ENCODE data around the gene THRSP. TPM values are rescaled to one million over a fixed set of nuclear protein-coding genes. Genes with fewer than 3 reads are reported as not detected.

THRSP gene
- total RNA-seq, 1 experiment from 2014 or later: 0.72 TPM

- Histone ChIP-seq H2AFZ (no peak overlapping the region), H3K9me2 (ENCODE audit: insufficient read depth) (no peaks in the 10 kb centered on the region), H3K4me2 (no peak overlapping the region; the same call in 1 of the 2 replicates), H3K27me3 (ENCODE audit: insufficient read depth, low read depth) (no peaks in the 10 kb centered on the region), H3F3A (ENCODE audit: insufficient read depth, low read depth) (peaks cover 42% of the 10 kb centered on the region; the same call in 1 of the 2 replicates), H3K27ac (no peak overlapping the region), H3K79me2 (ENCODE audit: low read depth) (no peaks in the 10 kb centered on the region), H3K9me3 (ENCODE audit: insufficient read depth, low read depth) (no peaks in the 10 kb centered on the region), H3K4me1 (replicated peaks; ENCODE audit: insufficient read depth) (peaks cover 54% of the 10 kb centered on the region), H3K36me3 (ENCODE audit: low read depth) (no peaks in the 10 kb centered on the region), H4K20me1 (ENCODE audit: insufficient read depth) (no peaks in the 10 kb centered on the region), H3K4me3 (no peak overlapping the region)
- DNase-seq: no peak
- intact Hi-C loops (cut with micrococcal nuclease; ENCODE audit: unreplicated experiment): no loop called here
- BruUV-seq (replicated peaks): no TSS peak
- CTCF ChIA-PET: interaction anchor here (0.6 to 1.5 kb wide), 2 partner anchors 36 to 38 kb away, joined by 4 to 5 read pairs; no protein-coding TSS in a partner anchor
- no peak for TF ChIP-seq EZH2 (IDR thresholded peaks at IDR 0.05; ENCODE audit: low read depth)
- no peak for TF ChIP-seq CTCF (conservative IDR thresholded peaks at IDR 0.05)
- POLR2A ChIA-PET (ENCODE audit: unreplicated experiment): no interaction called here
These were observed 25.6 kb upstream of the THRSP start for GRCh38 chr11:78037825-78038620.

DNA sequence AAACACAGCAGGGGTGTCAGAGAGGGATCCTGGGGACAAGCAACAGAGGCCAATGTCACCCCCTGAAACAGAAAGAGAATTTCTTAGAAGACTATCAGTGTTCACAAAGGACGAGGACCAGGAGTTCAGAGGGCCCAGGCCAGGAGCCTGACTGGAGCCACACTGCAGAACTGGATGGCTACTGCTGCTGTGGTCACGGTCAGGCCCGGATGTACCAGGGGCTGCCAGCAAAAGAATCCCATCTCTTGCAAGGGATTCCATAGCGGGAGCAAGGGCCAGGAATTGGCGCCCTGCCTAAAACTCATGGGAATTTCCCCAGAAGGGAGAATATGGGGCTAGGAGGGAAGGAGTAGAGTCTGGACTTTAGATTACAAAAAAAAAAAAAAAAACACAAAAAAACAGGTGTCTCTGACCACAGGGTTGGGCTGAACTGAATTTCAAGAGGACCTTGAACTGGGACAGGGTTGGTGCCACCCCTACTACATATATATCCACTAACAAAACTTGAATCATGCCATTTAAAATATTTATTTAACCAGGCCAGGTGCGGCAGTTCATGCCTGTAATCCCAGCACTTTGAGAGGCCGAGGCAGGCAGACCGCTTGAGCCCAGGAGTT, 24.9 kb upstream of the THRSP start:
- TF ChIP-seq EZH2 (IDR thresholded peaks at IDR 0.05; ENCODE audit: low read depth) (no peak), CTCF (conservative IDR thresholded peaks at IDR 0.05) (no peak)
- intact Hi-C loops (cut with micrococcal nuclease; ENCODE audit: unreplicated experiment): no loop called here
- Histone ChIP-seq H3K4me2 (no peak overlapping the region), H3K9me3 (ENCODE audit: insufficient read depth, low read depth) (no peaks in the 10 kb centered on the region), H3K4me3 (no peak overlapping the region), H2AFZ (no peak overlapping the region), H3K9me2 (ENCODE audit: insufficient read depth) (no peaks in the 10 kb centered on the region), H3K27ac (peak overlapping the region; percentile 90), H3F3A (ENCODE audit: insufficient read depth, low read depth) (peaks cover 42% of the 10 kb centered on the region; the same call in 1 of the 2 replicates), H4K20me1 (ENCODE audit: insufficient read depth) (no peaks in the 10 kb centered on the region), H3K79me2 (ENCODE audit: low read depth) (no peaks in the 10 kb centered on the region), H3K27me3 (ENCODE audit: insufficient read depth, low read depth) (no peaks in the 10 kb centered on the region), H3K4me1 (replicated peaks; ENCODE audit: insufficient read depth) (peaks cover 54% of the 10 kb centered on the region), H3K36me3 (ENCODE audit: low read depth) (no peaks in the 10 kb centered on the region)
- no peak for DNase-seq
- no TSS peak for BruUV-seq (replicated peaks)
- POLR2A ChIA-PET (ENCODE audit: unreplicated experiment): no interaction called here
- CTCF ChIA-PET: interaction anchor here (0.6 to 0.7 kb wide), 2 partner anchors 29 to 37 kb away, joined by 3 to 4 read pairs; no protein-coding TSS in a partner anchor

DNA sequence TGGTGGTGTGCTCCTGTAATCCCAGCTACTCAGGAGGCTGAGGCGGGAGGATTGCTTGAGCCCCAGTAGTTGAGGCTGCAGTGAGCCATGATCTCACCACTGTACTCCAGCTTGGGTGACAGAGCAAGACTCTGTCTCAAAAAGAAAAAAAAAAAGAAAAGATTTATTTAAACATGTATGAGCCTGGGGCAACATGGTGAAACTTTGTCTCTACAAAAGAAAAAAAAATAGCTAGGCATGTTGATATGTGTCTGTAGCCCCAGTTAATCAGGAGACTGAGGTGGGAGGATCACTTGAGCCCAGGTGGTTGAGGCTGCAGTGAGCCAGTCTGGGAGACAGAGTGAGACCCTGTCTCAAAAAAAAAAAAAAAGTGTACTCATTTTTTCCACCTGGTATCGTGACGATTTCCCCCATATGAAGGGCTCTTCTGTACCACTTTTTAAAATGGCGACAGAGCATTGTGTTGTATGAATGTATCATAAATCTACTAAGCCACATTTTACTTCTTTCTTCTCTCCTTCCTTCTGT, 24.2 kb upstream of the THRSP start:
- ChIA-PET POLR2A (ENCODE audit: unreplicated experiment) (interaction anchor here (0.5 to 0.7 kb wide), 4 partner anchors 50 to 521 kb away, joined by 3 to 31 read pairs (median 8); no protein-coding TSS in a partner anchor), CTCF (interaction anchor here (0.6 to 1.0 kb wide), 3 partner anchors 29 to 113 kb away, joined by 3 to 5 read pairs (median 3); no protein-coding TSS in a partner anchor)
- Histone ChIP-seq H3K4me3 (peak overlapping the region; percentile 37; the same call in 1 of the 2 replicates), H4K20me1 (ENCODE audit: insufficient read depth) (no peaks in the 10 kb centered on the region), H3K9me2 (ENCODE audit: insufficient read depth) (no peaks in the 10 kb centered on the region), H2AFZ (peak overlapping the region; percentile 85), H3K4me2 (peak overlapping the region; percentile 85), H3K9me3 (ENCODE audit: insufficient read depth, low read depth) (no peaks in the 10 kb centered on the region), H3K79me2 (ENCODE audit: low read depth) (no peaks in the 10 kb centered on the region), H3K27me3 (ENCODE audit: insufficient read depth, low read depth) (no peaks in the 10 kb centered on the region), H3F3A (ENCODE audit: insufficient read depth, low read depth) (peaks cover 42% of the 10 kb centered on the region; the same call in 1 of the 2 replicates), H3K36me3 (ENCODE audit: low read depth) (no peaks in the 10 kb centered on the region), H3K4me1 (replicated peaks; ENCODE audit: insufficient read depth) (peaks cover 54% of the 10 kb centered on the region), H3K27ac (peak overlapping the region; percentile 90)
- intact Hi-C loops (cut with micrococcal nuclease; ENCODE audit: unreplicated experiment): no loop called here
- TSS peak; percentile 26 for BruUV-seq (replicated peaks)
- TF ChIP-seq CTCF (conservative IDR thresholded peaks at IDR 0.05) (no peak), EZH2 (IDR thresholded peaks at IDR 0.05; ENCODE audit: low read depth) (no peak)
- no peak for DNase-seq

Data from PC-9 (cell line).